ENCODE data around the gene PFKM. TPM values are rescaled to one million over a fixed set of nuclear protein-coding genes. Genes with fewer than 3 reads are reported as not detected.

PFKM gene
- total RNA-seq, 1 donor from 2014 or later: 80.3 TPM

- Histone ChIP-seq H3K36me3 (ENCODE audit: insufficient read depth, low read length) (peaks cover 49% of the 10 kb centered on the region), H4K20me1 (ENCODE audit: insufficient read depth, low read length) (peaks cover 14% of the 10 kb centered on the region), H2AFZ (ENCODE audit: low read depth, low read length) (no peak overlapping the region), H3K4me3 (ENCODE audit: insufficient read depth, low read depth, low read length) (no peak overlapping the region), H3K4me1 (ENCODE audit: insufficient read depth, low read length) (no peaks in the 10 kb centered on the region), H3K9me3 (ENCODE audit: insufficient read depth, low read depth, low read length) (no peaks in the 10 kb centered on the region), H3K27ac (ENCODE audit: low read depth, low read length) (no peak overlapping the region), H3K4me2 (ENCODE audit: low read length) (no peak overlapping the region), H3K79me2 (ENCODE audit: insufficient read depth, low read length) (no peaks in the 10 kb centered on the region), H3K9ac (ENCODE audit: low read length) (no peak overlapping the region), H3K27me3 (ENCODE audit: insufficient read depth, low read length) (no peaks in the 10 kb centered on the region)
- no peaks in the 10 kb centered on the region for H3K27me3 Mint-ChIP-seq (ENCODE audit: low read depth, unreplicated experiment)
- DNase-seq (ENCODE audit: low read depth) (no peak), FAIRE-seq (no peak)
- TF ChIP-seq EZH2 (IDR thresholded peaks at IDR 0.05; ENCODE audit: insufficient read depth, low read length): no peak
- TF ChIP-seq, protein P1, sequence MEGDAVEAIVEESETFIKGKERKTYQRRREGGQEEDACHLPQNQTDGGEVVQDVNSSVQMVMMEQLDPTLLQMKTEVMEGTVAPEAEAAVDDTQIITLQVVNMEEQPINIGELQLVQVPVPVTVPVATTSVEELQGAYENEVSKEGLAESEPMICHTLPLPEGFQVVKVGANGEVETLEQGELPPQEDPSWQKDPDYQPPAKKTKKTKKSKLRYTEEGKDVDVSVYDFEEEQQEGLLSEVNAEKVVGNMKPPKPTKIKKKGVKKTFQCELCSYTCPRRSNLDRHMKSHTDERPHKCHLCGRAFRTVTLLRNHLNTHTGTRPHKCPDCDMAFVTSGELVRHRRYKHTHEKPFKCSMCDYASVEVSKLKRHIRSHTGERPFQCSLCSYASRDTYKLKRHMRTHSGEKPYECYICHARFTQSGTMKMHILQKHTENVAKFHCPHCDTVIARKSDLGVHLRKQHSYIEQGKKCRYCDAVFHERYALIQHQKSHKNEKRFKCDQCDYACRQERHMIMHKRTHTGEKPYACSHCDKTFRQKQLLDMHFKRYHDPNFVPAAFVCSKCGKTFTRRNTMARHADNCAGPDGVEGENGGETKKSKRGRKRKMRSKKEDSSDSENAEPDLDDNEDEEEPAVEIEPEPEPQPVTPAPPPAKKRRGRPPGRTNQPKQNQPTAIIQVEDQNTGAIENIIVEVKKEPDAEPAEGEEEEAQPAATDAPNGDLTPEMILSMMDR (IDR thresholded peaks at IDR 0.05; ENCODE audit: insufficient read depth, low read depth, low read length): no peak
- no peaks in the 10 kb centered on the region for H3K4me1 Mint-ChIP-seq (ENCODE audit: low read depth, unreplicated experiment)
- H3K4me3 Mint-ChIP-seq (ENCODE audit: unreplicated experiment): no peak overlapping the region
- H3K27ac Mint-ChIP-seq (ENCODE audit: unreplicated experiment): no peak overlapping the region
- H3K36me3 Mint-ChIP-seq (ENCODE audit: low read depth, unreplicated experiment): peaks cover 36% of the 10 kb centered on the region
- no peaks in the 10 kb centered on the region for H3K9me3 Mint-ChIP-seq (ENCODE audit: unreplicated experiment)
These were observed 10.2 kb downstream of the PFKM start for GRCh38 chr12:48129376-48129775.

DNA sequence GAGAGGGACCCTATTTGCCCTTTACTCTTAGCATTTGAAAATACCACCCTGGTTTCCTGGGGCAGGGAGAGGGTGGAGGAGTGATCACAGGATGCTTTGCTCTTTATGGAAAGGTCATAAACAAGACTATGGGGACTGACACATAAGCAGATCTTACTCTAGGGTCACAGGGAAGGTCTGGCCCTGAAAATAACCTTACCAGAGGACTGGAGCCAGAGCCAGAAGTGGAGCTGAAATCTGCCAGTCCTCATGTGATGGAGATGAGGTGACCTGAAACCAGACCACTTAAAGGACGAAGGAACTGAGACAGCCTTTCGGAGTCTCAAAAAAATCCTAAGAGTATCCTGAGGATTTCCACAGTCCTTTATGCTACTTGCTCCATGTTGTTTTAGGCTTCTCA, 12.4 kb downstream of the PFKM start:
- FAIRE-seq (no peak), DNase-seq (ENCODE audit: low read depth) (no peak)
- Mint-ChIP-seq H3K27ac (ENCODE audit: unreplicated experiment) (no peak overlapping the region), H3K4me1 (ENCODE audit: low read depth, unreplicated experiment) (no peaks in the 10 kb centered on the region), H3K4me3 (ENCODE audit: unreplicated experiment) (no peak overlapping the region), H3K27me3 (ENCODE audit: low read depth, unreplicated experiment) (no peaks in the 10 kb centered on the region), H3K9me3 (ENCODE audit: unreplicated experiment) (no peaks in the 10 kb centered on the region), H3K36me3 (ENCODE audit: low read depth, unreplicated experiment) (peaks cover 45% of the 10 kb centered on the region)
- Histone ChIP-seq H3K9ac (ENCODE audit: low read length) (no peak overlapping the region), H3K27ac (ENCODE audit: low read depth, low read length) (no peak overlapping the region), H3K4me3 (ENCODE audit: insufficient read depth, low read depth, low read length) (no peak overlapping the region), H3K9me3 (ENCODE audit: insufficient read depth, low read depth, low read length) (no peaks in the 10 kb centered on the region), H3K79me2 (ENCODE audit: insufficient read depth, low read length) (no peaks in the 10 kb centered on the region), H3K4me1 (ENCODE audit: insufficient read depth, low read length) (no peaks in the 10 kb centered on the region), H2AFZ (ENCODE audit: low read depth, low read length) (no peak overlapping the region), H3K36me3 (ENCODE audit: insufficient read depth, low read length) (peaks cover 53% of the 10 kb centered on the region), H4K20me1 (ENCODE audit: insufficient read depth, low read length) (peaks cover 12% of the 10 kb centered on the region), H3K27me3 (ENCODE audit: insufficient read depth, low read length) (no peaks in the 10 kb centered on the region), H3K4me2 (ENCODE audit: low read length) (no peak overlapping the region)
- TF ChIP-seq, protein P1 (IDR thresholded peaks at IDR 0.05; ENCODE audit: insufficient read depth, low read depth, low read length): no peak

DNA sequence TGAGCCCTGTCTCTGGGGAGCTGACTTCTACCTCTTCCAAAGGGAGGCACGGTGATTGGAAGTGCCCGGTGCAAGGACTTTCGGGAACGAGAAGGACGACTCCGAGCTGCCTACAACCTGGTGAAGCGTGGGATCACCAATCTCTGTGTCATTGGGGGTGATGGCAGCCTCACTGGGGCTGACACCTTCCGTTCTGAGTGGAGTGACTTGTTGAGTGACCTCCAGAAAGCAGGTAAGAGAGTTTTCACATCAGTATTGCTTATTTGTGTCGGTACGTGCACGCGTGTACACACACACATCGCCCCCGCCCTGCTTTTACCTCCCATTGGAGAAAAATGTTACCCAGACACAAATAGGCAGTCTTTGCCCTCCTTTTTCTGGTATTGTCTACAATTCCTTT, 13.7 kb downstream of the PFKM start:
- H3K4me3 ChIP-seq (ENCODE audit: insufficient read depth, low read depth, low read length): no peak overlapping the region
- no peaks in the 10 kb centered on the region for H3K79me2 ChIP-seq (ENCODE audit: insufficient read depth, low read length)
- no peaks in the 10 kb centered on the region for H3K4me1 Mint-ChIP-seq (ENCODE audit: low read depth, unreplicated experiment)
- H3K9me3 ChIP-seq (ENCODE audit: insufficient read depth, low read depth, low read length): no peaks in the 10 kb centered on the region
- H3K27ac ChIP-seq (ENCODE audit: low read depth, low read length): no peak overlapping the region
- H4K20me1 ChIP-seq (ENCODE audit: insufficient read depth, low read length): peaks cover 5% of the 10 kb centered on the region
- TF ChIP-seq EZH2 (IDR thresholded peaks at IDR 0.05; ENCODE audit: insufficient read depth, low read length): no peak
- TF ChIP-seq, protein P1 (IDR thresholded peaks at IDR 0.05; ENCODE audit: insufficient read depth, low read depth, low read length): no peak
- no peak overlapping the region for H3K4me3 Mint-ChIP-seq (ENCODE audit: unreplicated experiment)
- H3K4me1 ChIP-seq (ENCODE audit: insufficient read depth, low read length): no peaks in the 10 kb centered on the region
- H3K4me2 ChIP-seq (ENCODE audit: low read length): no peak overlapping the region
- H3K9me3 Mint-ChIP-seq (ENCODE audit: unreplicated experiment): no peaks in the 10 kb centered on the region
- H3K9ac ChIP-seq (ENCODE audit: low read length): no peak overlapping the region
- H3K27me3 Mint-ChIP-seq (ENCODE audit: low read depth, unreplicated experiment): no peaks in the 10 kb centered on the region
- no peak overlapping the region for H3K27ac Mint-ChIP-seq (ENCODE audit: unreplicated experiment)
- peaks cover 52% of the 10 kb centered on the region for H3K36me3 ChIP-seq (ENCODE audit: insufficient read depth, low read length)
- H2AFZ ChIP-seq (ENCODE audit: low read depth, low read length): no peak overlapping the region
- peaks cover 42% of the 10 kb centered on the region for H3K36me3 Mint-ChIP-seq (ENCODE audit: low read depth, unreplicated experiment)
- FAIRE-seq (no peak), DNase-seq (ENCODE audit: low read depth) (no peak)
- no peaks in the 10 kb centered on the region for H3K27me3 ChIP-seq (ENCODE audit: insufficient read depth, low read length)

Measured in astrocyte (in vitro differentiated cells and primary cell).